ENCODE measurements around the gene SEC14L2. TPM values are rescaled to one million over a fixed set of nuclear protein-coding genes. Genes with fewer than 3 reads are reported as not detected.

Gene SEC14L2
- total RNA-seq (22.7 and 28.8 TPM in 2 replicates), polyA plus RNA-seq (22.5 and 24.0 TPM in 2 replicates), polyA minus RNA-seq (38.3 and 59.6 TPM in 2 replicates), Bru-seq, nascent RNA (percentile 57 among the genes with signal in this experiment), BruChase-seq, experiment 1, labeled RNA remaining after a 6-hour chase (percentile 67 among the genes with signal in this experiment), BruChase-seq, experiment 2, labeled RNA remaining after a 2-hour chase (percentile 62 among the genes with signal in this experiment)
- polyA plus RNA-seq (2011; cell fraction: cytosol; rRNA removed), result 32.7 and 34.4 TPM in 2 replicates
- 45.3 and 46.8 TPM in 2 replicates for polyA plus RNA-seq (2011; cell fraction: nucleus; rRNA removed)
- polyA plus RNA-seq (2012), result 22.1 and 26.8 TPM in 2 replicates
- 2.0 TPM for polyA minus RNA-seq (2011; cell fraction: cytosol; rRNA and poly(A)+ RNA removed)
- 25.6 and 26.1 TPM in 2 replicates for polyA minus RNA-seq (2011; cell fraction: nucleus; rRNA and poly(A)+ RNA removed)
- long read RNA-seq, full-length matches to known transcripts, result 8 of 15 reads
- long read RNA-seq, partial matches to known transcripts, result 2 of 15 reads
- long read RNA-seq, other reads (novel, unspliced or antisense), result 5 of 15 reads

GRCh38 chr22:30396871-30397655 lies at the start of gene SEC14L2:
Gene SEC14L2 (plus strand): TSS chr22:30397018. CDS start chr22:30397117, 99 bp downstream.
- Histone ChIP-seq H3K27me3 (ENCODE audit: control insufficient read depth in 2 of 2, insufficient read depth in 2 of 2, low read length in 2 of 2) (no peaks in the 10 kb centered on the region), H3K4me2 (ENCODE audit: insufficient read depth, low read length) (peak within 1 kb of the TSS; percentile 81), H3K79me2 (ENCODE audit: control insufficient read depth, insufficient read depth, low read length) (peaks cover 39% of the 10 kb centered on the region), H4K20me1 (replicated peaks; ENCODE audit: control insufficient read depth, extremely low read depth, insufficient read depth, low read length) (no peaks in the 10 kb centered on the region), H3K9me3 (replicated peaks; ENCODE audit: control insufficient read depth, insufficient read depth, low read length) (no peaks in the 10 kb centered on the region), H3K36me3 (ENCODE audit: control insufficient read depth in 2 of 2, extremely low read depth in 1 of 2, insufficient read depth in 2 of 2, low read length in 2 of 2) (peaks cover 0 to 7% of the 10 kb centered on the region in 2 experiments), H3K9me1 (replicated peaks; ENCODE audit: control insufficient read depth, extremely low read depth, insufficient read depth, low read length) (no peaks in the 10 kb centered on the region), H2AFZ (ENCODE audit: low read depth, low read length) (peak within 1 kb of the TSS; percentile 88), H3K4me1 (ENCODE audit: control insufficient read depth, extremely low read depth, insufficient read depth, low read length) (peaks cover 16% of the 10 kb centered on the region), H3K9ac (replicated peaks; ENCODE audit: extremely low read depth, insufficient read depth, low read length) (peak within 1 kb of the TSS; percentile 25), H3K4me3 (replicated peaks in 1 of 3; ENCODE audit: insufficient read depth in 1 of 3, low read depth in 1 of 3, low read length in 3 of 3) (peak within 1 kb of the TSS; percentile 61 to 86 (median 79)), H3K27ac (ENCODE audit: insufficient read depth, low read depth, low read length) (no peak within 1 kb of the TSS)
- BruUV-seq (replicated peaks), result TSS peak; percentile 65
- FAIRE-seq (peak; percentile 82), DNase-seq (ENCODE audit: low read depth, low spot score) (peak; percentile 52)
- dilution Hi-C loops (cut with MboI; ENCODE audit: extremely low pct_ligation_motif_present, low sequenced_read_pairs), result no loop called here
- intact Hi-C loops (cut with micrococcal nuclease), result loop anchor here (1.0 kb wide), 2 partner anchors 23 to 29 kb away; no protein-coding TSS in a partner anchor
- ChIA-PET CTCF (interaction anchor here (1.2 to 5.2 kb wide), 11 partner anchors 10 to 109 kb away, joined by 3 to 52 read pairs (median 8); partner anchors contain the start of genes MTFP1 and RNF215), POLR2A (interaction anchor here (0.6 to 1.8 kb wide), 5 partner anchors 12 to 34 kb away, joined by 3 to 5 read pairs (median 5); no protein-coding TSS in a partner anchor)
- TF ChIP-seq POLR2A (IDR thresholded peaks at IDR 0.05; ENCODE audit: low read depth, low read length) (peak; percentile 66), POLR2AphosphoS5 (IDR thresholded peaks at IDR 0.05; ENCODE audit: insufficient read depth, low read depth, low read length) (peak; percentile 54), CTCF (IDR thresholded peaks at IDR 0.05; ENCODE audit: extremely low read depth in 1 of 2, insufficient read depth in 1 of 2, low read depth in 1 of 2, low read length in 2 of 2) (no peak)

Data from endothelial cell of umbilical vein (primary cell).